Measurements from ENCODE around the gene CDC14C. TPM values are rescaled to one million over a fixed set of nuclear protein-coding genes. Genes with fewer than 3 reads are reported as not detected.

CDC14C gene
- total and polyA plus RNA-seq, 2 experiments from 2014 or later = 0.17 TPM; not detected in 1

- TF ChIP-seq, protein P1, sequence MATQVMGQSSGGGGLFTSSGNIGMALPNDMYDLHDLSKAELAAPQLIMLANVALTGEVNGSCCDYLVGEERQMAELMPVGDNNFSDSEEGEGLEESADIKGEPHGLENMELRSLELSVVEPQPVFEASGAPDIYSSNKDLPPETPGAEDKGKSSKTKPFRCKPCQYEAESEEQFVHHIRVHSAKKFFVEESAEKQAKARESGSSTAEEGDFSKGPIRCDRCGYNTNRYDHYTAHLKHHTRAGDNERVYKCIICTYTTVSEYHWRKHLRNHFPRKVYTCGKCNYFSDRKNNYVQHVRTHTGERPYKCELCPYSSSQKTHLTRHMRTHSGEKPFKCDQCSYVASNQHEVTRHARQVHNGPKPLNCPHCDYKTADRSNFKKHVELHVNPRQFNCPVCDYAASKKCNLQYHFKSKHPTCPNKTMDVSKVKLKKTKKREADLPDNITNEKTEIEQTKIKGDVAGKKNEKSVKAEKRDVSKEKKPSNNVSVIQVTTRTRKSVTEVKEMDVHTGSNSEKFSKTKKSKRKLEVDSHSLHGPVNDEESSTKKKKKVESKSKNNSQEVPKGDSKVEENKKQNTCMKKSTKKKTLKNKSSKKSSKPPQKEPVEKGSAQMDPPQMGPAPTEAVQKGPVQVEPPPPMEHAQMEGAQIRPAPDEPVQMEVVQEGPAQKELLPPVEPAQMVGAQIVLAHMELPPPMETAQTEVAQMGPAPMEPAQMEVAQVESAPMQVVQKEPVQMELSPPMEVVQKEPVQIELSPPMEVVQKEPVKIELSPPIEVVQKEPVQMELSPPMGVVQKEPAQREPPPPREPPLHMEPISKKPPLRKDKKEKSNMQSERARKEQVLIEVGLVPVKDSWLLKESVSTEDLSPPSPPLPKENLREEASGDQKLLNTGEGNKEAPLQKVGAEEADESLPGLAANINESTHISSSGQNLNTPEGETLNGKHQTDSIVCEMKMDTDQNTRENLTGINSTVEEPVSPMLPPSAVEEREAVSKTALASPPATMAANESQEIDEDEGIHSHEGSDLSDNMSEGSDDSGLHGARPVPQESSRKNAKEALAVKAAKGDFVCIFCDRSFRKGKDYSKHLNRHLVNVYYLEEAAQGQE (IDR thresholded peaks at IDR 0.05; ENCODE audit: unreplicated experiment) = no peak
- no peak for TF ChIP-seq CREB1 (CRISPR knock-in tag; IDR thresholded peaks at IDR 0.05; ENCODE audit: low read depth)
- TF ChIP-seq EZH2phosphoT487 (IDR thresholded peaks at IDR 0.05; ENCODE audit: unreplicated experiment) = no peak
- TF ChIP-seq, protein P2, sequence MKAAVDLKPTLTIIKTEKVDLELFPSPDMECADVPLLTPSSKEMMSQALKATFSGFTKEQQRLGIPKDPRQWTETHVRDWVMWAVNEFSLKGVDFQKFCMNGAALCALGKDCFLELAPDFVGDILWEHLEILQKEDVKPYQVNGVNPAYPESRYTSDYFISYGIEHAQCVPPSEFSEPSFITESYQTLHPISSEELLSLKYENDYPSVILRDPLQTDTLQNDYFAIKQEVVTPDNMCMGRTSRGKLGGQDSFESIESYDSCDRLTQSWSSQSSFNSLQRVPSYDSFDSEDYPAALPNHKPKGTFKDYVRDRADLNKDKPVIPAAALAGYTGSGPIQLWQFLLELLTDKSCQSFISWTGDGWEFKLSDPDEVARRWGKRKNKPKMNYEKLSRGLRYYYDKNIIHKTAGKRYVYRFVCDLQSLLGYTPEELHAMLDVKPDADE (IDR thresholded peaks at IDR 0.05) = no peak
- TF ChIP-seq POLR2AphosphoS5 (IDR thresholded peaks at IDR 0.05; ENCODE audit: low read depth) = no peak
- no peak for TF ChIP-seq STAT1 (IDR thresholded peaks at IDR 0.05; ENCODE audit: unreplicated experiment)
- TF ChIP-seq CTCF (conservative IDR thresholded peaks at IDR 0.05; ENCODE audit: low read depth in 2 of 2) = no peak
- no peak for TF ChIP-seq EZH2 (IDR thresholded peaks at IDR 0.05; ENCODE audit: low read depth, unreplicated experiment)
Observed at GRCh38 chr7:48976850-48977249, 52.5 kb downstream of the CDC14C start (continued).
